ENCODE results near the gene PDLIM1.

Gene PDLIM1

GRCh38 chr10:95246582-95247051 is 44.2 kb downstream of the PDLIM1 start:
- peak; percentile 56 for DNase-seq (ENCODE audit: extremely low read depth, low read depth)
- no peak overlapping the region for H3K4me3 ChIP-seq (replicated peaks; ENCODE audit: low read depth, low read length)
- TF ChIP-seq CTCF (IDR thresholded peaks at IDR 0.05; ENCODE audit: low read depth, low read length, missing control alignments), result peak; percentile 82

DNA sequence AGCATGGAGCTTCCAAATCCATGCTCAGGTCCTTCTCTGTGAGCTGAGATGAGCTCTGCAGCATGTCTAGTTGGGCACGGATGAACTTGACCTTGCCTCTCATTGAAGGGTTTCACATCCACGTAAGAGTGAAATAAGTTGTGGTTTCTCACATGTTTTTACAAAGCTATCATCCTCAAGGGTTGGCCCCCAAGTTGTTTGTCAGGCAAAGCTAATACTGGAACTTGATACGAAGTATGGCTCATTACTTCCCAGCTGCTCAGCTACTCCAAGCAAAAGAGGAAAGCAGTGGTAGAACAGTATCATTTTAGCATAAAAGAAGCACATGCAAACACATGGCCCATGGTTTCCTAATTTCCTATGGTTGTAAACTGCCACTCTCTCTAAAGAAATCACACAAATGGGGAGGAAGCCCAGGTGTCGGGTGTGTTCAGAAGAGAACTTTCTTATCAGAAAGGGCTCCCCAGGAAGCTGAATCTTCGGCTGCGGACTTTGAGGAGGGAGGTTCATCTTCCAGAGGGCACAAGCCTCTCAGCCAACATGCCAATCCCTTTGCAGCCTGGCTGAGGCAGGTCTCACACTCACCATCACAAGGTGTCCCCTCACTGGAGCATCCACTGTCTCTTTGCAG is 45.3 kb downstream of the PDLIM1 start:
- DNase-seq (ENCODE audit: extremely low read depth, low read depth), result no peak
- TF ChIP-seq CTCF (IDR thresholded peaks at IDR 0.05; ENCODE audit: low read depth, low read length, missing control alignments), result no peak

DNA sequence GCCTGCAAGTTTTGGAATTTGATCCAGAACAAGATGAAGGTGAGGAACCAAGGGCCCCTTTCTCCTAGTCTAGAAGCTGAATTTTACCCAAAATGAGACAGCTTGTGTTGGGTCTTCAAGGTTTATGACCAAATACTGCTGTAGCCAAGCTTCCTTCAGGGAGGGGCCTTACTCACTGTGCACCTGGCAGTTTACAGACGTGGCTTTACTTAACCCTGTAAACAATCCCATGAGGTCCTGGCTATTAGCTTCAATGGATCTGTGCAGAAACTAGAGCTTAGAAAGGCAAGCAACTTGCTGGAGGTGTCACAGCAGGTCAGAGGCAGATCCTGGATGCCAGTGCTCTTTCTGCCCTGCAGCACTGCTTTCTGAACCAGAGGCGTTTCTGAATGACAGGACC is 46.7 kb downstream of the PDLIM1 start:
- H3K4me3 ChIP-seq (replicated peaks; ENCODE audit: low read depth, low read length), result no peak overlapping the region
- no peak for TF ChIP-seq CTCF (IDR thresholded peaks at IDR 0.05; ENCODE audit: low read depth, low read length, missing control alignments)
- DNase-seq (ENCODE audit: extremely low read depth, low read depth), result no peak

More for the DNA sequence above, 45.3 kb downstream of the PDLIM1 start:
- H3K4me3 ChIP-seq (replicated peaks; ENCODE audit: low read depth, low read length), result no peak overlapping the region

DNA sequence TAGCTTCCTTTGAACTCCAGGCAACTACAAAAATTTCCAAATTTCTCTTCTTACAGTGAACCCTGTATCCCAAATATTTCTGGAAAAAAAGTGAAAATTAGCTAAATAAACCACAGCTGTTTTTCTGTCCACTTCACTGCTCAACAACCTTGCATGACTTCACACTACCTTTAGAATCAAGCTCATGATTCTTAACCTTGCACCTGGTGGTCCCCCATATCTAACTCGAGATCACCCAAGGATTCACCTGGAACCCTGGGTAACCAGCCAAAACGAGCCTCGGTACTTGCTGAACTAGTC is 47.5 kb downstream of the PDLIM1 start:
- no peak for DNase-seq (ENCODE audit: extremely low read depth, low read depth)
- H3K4me3 ChIP-seq (replicated peaks; ENCODE audit: low read depth, low read length), result no peak overlapping the region
- no peak for TF ChIP-seq CTCF (IDR thresholded peaks at IDR 0.05; ENCODE audit: low read depth, low read length, missing control alignments)

- no peak overlapping the region for H3K4me3 ChIP-seq (replicated peaks; ENCODE audit: low read depth, low read length)
- TF ChIP-seq CTCF (IDR thresholded peaks at IDR 0.05; ENCODE audit: low read depth, low read length, missing control alignments), result peak; percentile 66
- no peak for DNase-seq (ENCODE audit: extremely low read depth, low read depth)
These were observed 48.1 kb downstream of the PDLIM1 start for GRCh38 chr10:95242581-95243317.

GRCh38 chr10:95241533-95241932 is 49.3 kb downstream of the PDLIM1 start:
- no peak for DNase-seq (ENCODE audit: extremely low read depth, low read depth)
- TF ChIP-seq CTCF (IDR thresholded peaks at IDR 0.05; ENCODE audit: low read depth, low read length, missing control alignments), result no peak
- no peak overlapping the region for H3K4me3 ChIP-seq (replicated peaks; ENCODE audit: low read depth, low read length)

Data from HFF-Myc (cell line).